PC-3 (cell line): Measurements from ENCODE around the gene DGLUCY. TPM values are rescaled to one million over a fixed set of nuclear protein-coding genes. Genes with fewer than 3 reads are reported as not detected.

Experiments used
- ATAC-seq: fragments of 200-7000 bp; cut with Tn5 transposase; 2 replicates; pipeline ENCODE4 v1.9.1; 2020; ENCODE audit warnings: mild to moderate bottlenecking, moderate library complexity
- BruUV-seq: library from RNA; stranded (reverse); fragments of 400-500 nt; replicated peaks from 2 replicates; lab custom pipeline; 2021; lab: Mats Ljungman, UMichigan
- CTCF ChIA-PET: fragments of 300-600 bp; sonication (Branson Sonifier 250); formaldehyde crosslinking; loops from one replicate; lab custom pipeline; 2022; ENCODE audit warnings: antibody characterized with exemption; lab: Charles Lee
- POLR2A ChIA-PET: fragments of 300-600 bp; sonication (Branson Sonifier 250); formaldehyde crosslinking; loops from one replicate; lab custom pipeline; 2022; ENCODE audit warnings: antibody characterized with exemption; ENCODE audit not compliant: unreplicated experiment; lab: Charles Lee
- DNase-seq: peaks from one replicate; pipeline ENCODE4 v3.0.0-alpha.2; 2015
- H2AFZ ChIP-seq: fragments of 300-600 bp; sonication (generic); 2 replicates; pipeline ENCODE4 v1.6.0; 2016; ENCODE audit warnings: antibody characterized with exemption, low read length
- H3F3A ChIP-seq: fragments of 300-600 bp; sonication (generic); one replicate; pipeline ENCODE4 v1.6.0; 2017; ENCODE audit warnings: antibody characterized with exemption, low read length, control low read depth, mild to moderate bottlenecking; ENCODE audit not compliant: unreplicated experiment
- H3K27ac ChIP-seq: fragments of 300-600 bp; sonication (generic); 2 replicates; pipeline ENCODE4 v1.5.1; 2016; ENCODE audit warnings: mild to moderate bottlenecking, low read length
- H3K27me3 ChIP-seq: fragments of 300-600 bp; sonication (generic); 2 replicates; pipeline ENCODE4 v1.6.1; 2016; ENCODE audit warnings: low read length, mixed read lengths
- H3K36me3 ChIP-seq: fragments of 300-600 bp; sonication (generic); 2 replicates; pipeline ENCODE4 v1.6.1; 2016; ENCODE audit warnings: low read depth, mixed run types, low read length, mixed read lengths
- H3K4me1 ChIP-seq: fragments of 300-600 bp; sonication (generic); 2 replicates; pipeline ENCODE4 v1.5.1; 2016; ENCODE audit warnings: low read length; ENCODE audit not compliant: insufficient read depth
- H3K4me2 ChIP-seq: fragments of 300-600 bp; sonication (generic); 2 replicates; pipeline ENCODE4 v1.6.0; 2016; ENCODE audit warnings: low read length
- H3K4me3 ChIP-seq: fragments of 300-600 bp; sonication (generic); 2 replicates; pipeline ENCODE4 v1.5.1; 2016; ENCODE audit warnings: mild to moderate bottlenecking, low read length, mixed read lengths
- H3K79me2 ChIP-seq: fragments of 300-600 bp; sonication (generic); 2 replicates; pipeline ENCODE4 v1.6.1; 2017; ENCODE audit warnings: low read length, mixed read lengths
- H3K9ac ChIP-seq: fragments of 300-600 bp; sonication (generic); 2 replicates; pipeline ENCODE4 v1.6.0; 2016; ENCODE audit warnings: mild to moderate bottlenecking, low read length
- H3K9me2 ChIP-seq: fragments of 300-600 bp; sonication (generic); replicated peaks from 2 replicates; pipeline ENCODE4 v1.6.1; 2016; ENCODE audit warnings: mixed run types, low read length, mixed read lengths
- H3K9me3 ChIP-seq: fragments of 300-600 bp; sonication (generic); 2 replicates; pipeline ENCODE4 v1.6.1; 2016; ENCODE audit warnings: low read length, mixed read lengths
- H4K20me1 ChIP-seq: fragments of 300-600 bp; sonication (generic); 2 replicates; pipeline ENCODE4 v1.6.1; 2016; ENCODE audit warnings: low read length, mixed read lengths
- EZH2 ChIP-seq: fragments of 300-600 bp; sonication (generic); IDR thresholded peaks from one replicate; pipeline ENCODE4 v1.6.1; 2017; ENCODE audit warnings: antibody characterized with exemption, mild to moderate bottlenecking, low read length; ENCODE audit not compliant: unreplicated experiment
- EZH2phosphoT487 ChIP-seq: fragments of 300-600 bp; sonication (generic); IDR thresholded peaks from 2 replicates; pipeline ENCODE4 v1.6.1; 2018; ENCODE audit warnings: mild to moderate bottlenecking, antibody characterized with exemption, low read length, borderline replicate concordance
- intact Hi-C: fragments of 100-400 bp; cut with micrococcal nuclease; formaldehyde crosslinking; loops from 2 replicates; pipeline ENCODE4 v1.9.0; 2023
- total RNA-seq: library from RNA; depleted of rRNA; stranded (reverse); fragments of >200 nt; gene quantifications from 2 replicates; pipeline ENCODE4 v1.2.3, GENCODE V29; 2014
- TF ChIP-seq, protein P1 (sequence below): fragments of 300-600 bp; sonication (generic); conservative IDR thresholded peaks from 2 replicates; pipeline ENCODE4 v1.5.1; 2017; ENCODE audit warnings: antibody characterized with exemption, low read depth, mild to moderate bottlenecking, low read length

The DGLUCY gene
- total RNA-seq, 1 experiment from 2014 or later: 0.84 TPM

- H3K36me3 ChIP-seq: no peaks in the 10 kb centered on the region
- H3K4me2 ChIP-seq: no peak overlapping the region
- no peak overlapping the region for H3K9ac ChIP-seq
- H3K4me1 ChIP-seq: no peaks in the 10 kb centered on the region
- intact Hi-C loops: no loop called here
- POLR2A ChIA-PET: no interaction called here
- H3F3A ChIP-seq: no peaks in the 10 kb centered on the region
- no peak for DNase-seq
- H3K79me2 ChIP-seq: no peaks in the 10 kb centered on the region
- H4K20me1 ChIP-seq: no peaks in the 10 kb centered on the region
- ATAC-seq: no peak
- no peaks in the 10 kb centered on the region for H3K27me3 ChIP-seq
- H3K9me3 ChIP-seq: peaks cover 7% of the 10 kb centered on the region; the same call in 1 of the 2 replicates
- no peak overlapping the region for H2AFZ ChIP-seq
- no TSS peak for BruUV-seq
- no peak overlapping the region for H3K27ac ChIP-seq
- no peak overlapping the region for H3K4me3 ChIP-seq
- no peaks in the 10 kb centered on the region for H3K9me2 ChIP-seq
- CTCF ChIA-PET: no interaction called here
- TF ChIP-seq EZH2phosphoT487 (no peak), EZH2 (no peak)
- TF ChIP-seq, protein P1, sequence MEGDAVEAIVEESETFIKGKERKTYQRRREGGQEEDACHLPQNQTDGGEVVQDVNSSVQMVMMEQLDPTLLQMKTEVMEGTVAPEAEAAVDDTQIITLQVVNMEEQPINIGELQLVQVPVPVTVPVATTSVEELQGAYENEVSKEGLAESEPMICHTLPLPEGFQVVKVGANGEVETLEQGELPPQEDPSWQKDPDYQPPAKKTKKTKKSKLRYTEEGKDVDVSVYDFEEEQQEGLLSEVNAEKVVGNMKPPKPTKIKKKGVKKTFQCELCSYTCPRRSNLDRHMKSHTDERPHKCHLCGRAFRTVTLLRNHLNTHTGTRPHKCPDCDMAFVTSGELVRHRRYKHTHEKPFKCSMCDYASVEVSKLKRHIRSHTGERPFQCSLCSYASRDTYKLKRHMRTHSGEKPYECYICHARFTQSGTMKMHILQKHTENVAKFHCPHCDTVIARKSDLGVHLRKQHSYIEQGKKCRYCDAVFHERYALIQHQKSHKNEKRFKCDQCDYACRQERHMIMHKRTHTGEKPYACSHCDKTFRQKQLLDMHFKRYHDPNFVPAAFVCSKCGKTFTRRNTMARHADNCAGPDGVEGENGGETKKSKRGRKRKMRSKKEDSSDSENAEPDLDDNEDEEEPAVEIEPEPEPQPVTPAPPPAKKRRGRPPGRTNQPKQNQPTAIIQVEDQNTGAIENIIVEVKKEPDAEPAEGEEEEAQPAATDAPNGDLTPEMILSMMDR: no peak
These were observed 97.1 kb downstream of the DGLUCY start for GRCh38 chr14:91211017-91211416.

- Histone ChIP-seq H3K4me3 (no peak overlapping the region), H3K4me2 (no peak overlapping the region), H3K27ac (no peak overlapping the region), H3K79me2 (no peaks in the 10 kb centered on the region), H3F3A (no peaks in the 10 kb centered on the region), H2AFZ (no peak overlapping the region), H3K9me3 (peaks cover 7% of the 10 kb centered on the region; the same call in 1 of the 2 replicates), H3K36me3 (no peaks in the 10 kb centered on the region), H3K4me1 (no peaks in the 10 kb centered on the region), H4K20me1 (no peaks in the 10 kb centered on the region), H3K9me2 (no peaks in the 10 kb centered on the region), H3K9ac (no peak overlapping the region), H3K27me3 (no peaks in the 10 kb centered on the region)
- DNase-seq (no peak), ATAC-seq (no peak)
- no peak for TF ChIP-seq EZH2phosphoT487
- TF ChIP-seq EZH2: no peak
- TF ChIP-seq, protein P1: no peak
- ChIA-PET POLR2A (no interaction called here), CTCF (no interaction called here)
- no TSS peak for BruUV-seq
- intact Hi-C loops: no loop called here
These were observed 100.4 kb downstream of the DGLUCY start for GRCh38 chr14:91214306-91214705.

DNA sequence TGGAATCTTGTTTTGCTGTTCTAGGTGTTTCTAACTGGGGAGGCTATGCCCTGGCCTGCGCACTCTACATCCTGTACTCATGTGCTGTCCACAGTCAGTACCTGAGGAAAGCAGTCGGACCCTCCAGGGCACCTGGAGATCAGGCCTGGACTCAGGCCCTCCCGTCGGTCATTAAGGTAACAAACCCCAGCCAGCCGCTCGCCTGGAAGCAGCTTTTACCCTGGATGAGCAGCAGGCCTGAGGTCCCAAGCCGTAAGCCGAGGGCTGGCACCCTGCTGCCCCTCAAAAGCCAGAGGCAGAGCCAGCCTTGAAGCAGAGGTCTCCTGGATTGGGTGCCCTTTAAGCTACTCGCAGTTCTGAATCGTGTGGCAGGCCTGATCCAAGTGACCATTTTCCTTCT lies 101.5 kb downstream of the DGLUCY start:
- Histone ChIP-seq H3K4me1 (no peaks in the 10 kb centered on the region), H2AFZ (no peak overlapping the region), H3K9me3 (peaks cover 7% of the 10 kb centered on the region; the same call in 1 of the 2 replicates), H3K4me3 (no peak overlapping the region), H4K20me1 (no peaks in the 10 kb centered on the region), H3K9me2 (no peaks in the 10 kb centered on the region), H3K27me3 (no peaks in the 10 kb centered on the region), H3K9ac (no peak overlapping the region), H3K27ac (no peak overlapping the region), H3K79me2 (no peaks in the 10 kb centered on the region), H3K4me2 (no peak overlapping the region), H3K36me3 (no peaks in the 10 kb centered on the region), H3F3A (no peaks in the 10 kb centered on the region)
- ATAC-seq (no peak), DNase-seq (no peak)
- intact Hi-C loops: no loop called here
- BruUV-seq: no TSS peak
- ChIA-PET CTCF (no interaction called here), POLR2A (no interaction called here)
- TF ChIP-seq EZH2: no peak
- TF ChIP-seq, protein P1: no peak
- no peak for TF ChIP-seq EZH2phosphoT487
